OCI-LY7 (cell line): Measurements from ENCODE around the gene TNFSF15. TPM values are rescaled to one million over a fixed set of nuclear protein-coding genes. Genes with fewer than 3 reads are reported as not detected.

Source experiments
- BruUV-seq: library from RNA; stranded (reverse); fragments of 400-500 nt; replicated peaks from 2 replicates; lab custom pipeline; 2021; lab: Mats Ljungman, UMichigan
- CTCF ChIA-PET: fragments of 300-600 bp; sonication (Branson Sonifier 250); formaldehyde crosslinking; loops from one replicate; lab custom pipeline; 2022; ENCODE audit warnings: antibody characterized with exemption; ENCODE audit not compliant: unreplicated experiment; lab: Charles Lee
- POLR2A ChIA-PET: fragments of 300-600 bp; sonication (Branson Sonifier 250); formaldehyde crosslinking; loops from one replicate; lab custom pipeline; 2022; ENCODE audit warnings: antibody characterized with exemption; lab: Charles Lee
- DNase-seq: peaks from one replicate; pipeline ENCODE4 v3.0.0-alpha.2; 2015; ENCODE audit warnings: low spot score
- H2AFZ ChIP-seq: fragments of 200-600 bp; sonication (generic), shearing (Covaris generic); 2 replicates; pipeline ENCODE4 v1.6.1; 2014; ENCODE audit warnings: mild to moderate bottlenecking, antibody characterized with exemption, low read length, moderate library complexity
- H3K27ac ChIP-seq: fragments of 200-600 bp; sonication (generic); 2 replicates; pipeline ENCODE4 v1.5.1; 2014; ENCODE audit warnings: mixed run types, low read depth, mild to moderate bottlenecking, moderate library complexity, low read length, inconsistent platforms; ENCODE audit not compliant: poor library complexity, severe bottlenecking
- H3K36me3 ChIP-seq: fragments of 200-600 bp; sonication (generic); 2 replicates; pipeline ENCODE4 v1.6.1; 2014; ENCODE audit warnings: mild to moderate bottlenecking, antibody characterized with exemption, low read length, moderate library complexity, mixed read lengths; ENCODE audit not compliant: insufficient read depth
- H3K4me1 ChIP-seq: fragments of 200-600 bp; sonication (generic); 2 replicates; pipeline ENCODE4 v1.5.1; 2014; ENCODE audit warnings: mild to moderate bottlenecking, low read length; ENCODE audit not compliant: insufficient read depth, poor library complexity, severe bottlenecking
- H3K4me2 ChIP-seq: fragments of 200-600 bp; sonication (generic); 2 replicates; pipeline ENCODE4 v1.6.1; 2014; ENCODE audit warnings: mild to moderate bottlenecking, low read length
- H3K4me3 ChIP-seq: fragments of 200-600 bp; sonication (generic); 2 replicates; pipeline ENCODE4 v1.5.1; 2014; ENCODE audit warnings: mild to moderate bottlenecking, low read depth, low read length; ENCODE audit not compliant: poor library complexity, severe bottlenecking
- H3K79me2 ChIP-seq: fragments of 200-600 bp; sonication (generic); 2 replicates; pipeline ENCODE4 v1.6.1; 2016; ENCODE audit warnings: low read depth, mild to moderate bottlenecking, low read length, moderate library complexity, mixed read lengths; ENCODE audit not compliant: insufficient read depth
- H3K9me2 ChIP-seq: fragments of 200-600 bp; sonication (generic); 2 replicates; pipeline ENCODE4 v1.6.1; 2016; ENCODE audit warnings: mild to moderate bottlenecking, low read length, mixed read lengths; ENCODE audit not compliant: insufficient read depth
- H3K9me3 ChIP-seq: fragments of 200-600 bp; sonication (generic); 2 replicates; pipeline ENCODE4 v1.6.1; 2014; ENCODE audit warnings: mild to moderate bottlenecking, mixed run types, low read length, mixed read lengths
- H4K20me1 ChIP-seq: fragments of 200-600 bp; sonication (generic); 2 replicates; pipeline ENCODE4 v1.6.1; 2014; ENCODE audit warnings: mild to moderate bottlenecking, antibody characterized with exemption, low read length, moderate library complexity, mixed read lengths; ENCODE audit not compliant: insufficient read depth
- EZH2phosphoT487 ChIP-seq: fragments of 200-600 bp; sonication (generic); IDR thresholded peaks from 2 replicates; pipeline ENCODE4 v1.6.1; 2018; ENCODE audit warnings: low read depth, borderline replicate concordance, mild to moderate bottlenecking, mixed run types, antibody characterized with exemption, low read length, moderate library complexity, mixed read lengths
- intact Hi-C: fragments of 100-400 bp; cut with micrococcal nuclease; formaldehyde crosslinking; loops from one replicate; pipeline ENCODE4 v1.10.0; 2022; ENCODE audit not compliant: unreplicated experiment
- total RNA-seq, 2 experiments: library from RNA; depleted of rRNA in 1 of 2; stranded (reverse); fragments of >200 nt in 1 of 2; shearing (Covaris generic) in 1 of 2; gene quantifications; 2 replicates each; pipeline ENCODE4 v1.2.3, GENCODE V29; 2014 to 2022
- TF ChIP-seq, protein P1 (sequence below): fragments of 200-600 bp; sonication (generic); conservative IDR thresholded peaks from 2 replicates; pipeline ENCODE4 v1.5.1; 2014; ENCODE audit warnings: mild to moderate bottlenecking, antibody characterized with exemption, low read length, moderate library complexity, mixed read lengths

TNFSF15 gene
- total RNA-seq, 2 experiments from 2014 or later: 0.23 TPM; not detected in 1

DNA sequence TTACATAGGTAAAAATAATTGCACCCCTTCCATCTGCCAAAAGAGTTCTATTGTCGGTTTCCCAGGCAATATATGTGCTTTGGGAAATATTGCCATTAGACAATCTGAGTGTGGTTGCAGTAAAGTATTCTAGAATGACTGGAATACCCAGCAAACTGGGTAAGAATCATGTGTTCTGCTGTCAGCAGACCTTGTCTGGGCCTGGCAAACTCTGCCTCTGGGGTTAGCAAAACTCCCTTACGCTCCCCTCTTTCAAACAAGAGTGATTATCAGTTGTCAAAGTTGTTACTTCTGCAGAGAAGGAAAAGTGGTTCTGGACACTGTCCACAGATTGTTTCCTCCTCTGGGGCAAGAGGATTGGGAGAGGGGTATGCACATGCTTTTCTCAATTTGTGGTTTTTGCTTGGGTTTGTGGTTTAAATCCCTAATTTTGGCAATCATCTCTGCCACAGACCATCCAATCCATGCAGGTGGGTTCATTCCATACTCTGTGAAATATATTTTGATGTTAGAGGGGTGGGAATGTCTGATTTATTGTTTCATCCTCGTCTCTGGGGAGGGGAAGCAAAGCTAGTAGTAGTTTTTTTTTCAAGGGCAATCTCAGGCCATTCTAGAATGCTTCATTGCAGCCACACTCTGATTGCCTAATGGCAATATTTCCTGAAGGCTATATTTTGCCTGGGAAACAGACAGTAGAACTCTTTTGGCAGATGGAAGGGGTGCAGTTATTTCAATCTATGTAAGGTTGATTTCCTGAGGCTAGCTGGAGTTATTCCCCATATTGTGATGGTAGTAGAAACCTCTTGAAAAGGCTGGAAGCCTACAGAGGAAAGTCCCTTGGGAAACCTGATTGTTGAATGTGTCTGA, 24.0 kb upstream of the TNFSF15 start:
- TF ChIP-seq EZH2phosphoT487: no peak
- TF ChIP-seq, protein P1, sequence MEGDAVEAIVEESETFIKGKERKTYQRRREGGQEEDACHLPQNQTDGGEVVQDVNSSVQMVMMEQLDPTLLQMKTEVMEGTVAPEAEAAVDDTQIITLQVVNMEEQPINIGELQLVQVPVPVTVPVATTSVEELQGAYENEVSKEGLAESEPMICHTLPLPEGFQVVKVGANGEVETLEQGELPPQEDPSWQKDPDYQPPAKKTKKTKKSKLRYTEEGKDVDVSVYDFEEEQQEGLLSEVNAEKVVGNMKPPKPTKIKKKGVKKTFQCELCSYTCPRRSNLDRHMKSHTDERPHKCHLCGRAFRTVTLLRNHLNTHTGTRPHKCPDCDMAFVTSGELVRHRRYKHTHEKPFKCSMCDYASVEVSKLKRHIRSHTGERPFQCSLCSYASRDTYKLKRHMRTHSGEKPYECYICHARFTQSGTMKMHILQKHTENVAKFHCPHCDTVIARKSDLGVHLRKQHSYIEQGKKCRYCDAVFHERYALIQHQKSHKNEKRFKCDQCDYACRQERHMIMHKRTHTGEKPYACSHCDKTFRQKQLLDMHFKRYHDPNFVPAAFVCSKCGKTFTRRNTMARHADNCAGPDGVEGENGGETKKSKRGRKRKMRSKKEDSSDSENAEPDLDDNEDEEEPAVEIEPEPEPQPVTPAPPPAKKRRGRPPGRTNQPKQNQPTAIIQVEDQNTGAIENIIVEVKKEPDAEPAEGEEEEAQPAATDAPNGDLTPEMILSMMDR: no peak
- Histone ChIP-seq H3K4me1 (no peaks in the 10 kb centered on the region), H3K79me2 (no peaks in the 10 kb centered on the region), H3K4me3 (no peak overlapping the region), H3K9me3 (no peaks in the 10 kb centered on the region), H2AFZ (no peak overlapping the region), H4K20me1 (no peaks in the 10 kb centered on the region), H3K27ac (no peak overlapping the region), H3K4me2 (no peak overlapping the region), H3K36me3 (no peaks in the 10 kb centered on the region), H3K9me2 (no peaks in the 10 kb centered on the region)
- CTCF ChIA-PET: no interaction called here
- DNase-seq: no peak
- intact Hi-C loops: no loop called here
- BruUV-seq: no TSS peak
- POLR2A ChIA-PET: no interaction called here

DNA sequence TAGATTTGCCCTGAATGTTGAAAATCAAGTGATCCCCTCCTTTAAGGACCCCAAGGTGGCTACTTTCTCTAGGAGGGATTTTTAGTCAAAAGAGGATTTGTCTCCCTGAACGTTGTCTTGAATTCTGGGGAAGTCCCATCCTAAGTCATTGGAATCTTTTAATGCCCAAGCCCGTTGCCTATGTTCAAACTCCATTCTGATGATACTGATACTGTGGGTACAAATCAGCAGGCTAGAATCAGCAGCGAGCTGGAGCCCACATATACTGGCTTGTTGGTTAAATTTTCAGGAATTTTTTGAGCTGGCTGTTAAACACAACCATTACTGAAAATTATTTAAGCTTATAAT, 22.4 kb upstream of the TNFSF15 start:
- Histone ChIP-seq H4K20me1 (no peaks in the 10 kb centered on the region), H3K4me3 (no peak overlapping the region), H3K9me2 (no peaks in the 10 kb centered on the region), H3K9me3 (no peaks in the 10 kb centered on the region), H3K4me1 (no peaks in the 10 kb centered on the region), H2AFZ (no peak overlapping the region), H3K4me2 (no peak overlapping the region), H3K79me2 (no peaks in the 10 kb centered on the region), H3K27ac (no peak overlapping the region), H3K36me3 (no peaks in the 10 kb centered on the region)
- TF ChIP-seq EZH2phosphoT487: no peak
- TF ChIP-seq, protein P1: no peak
- ChIA-PET CTCF (no interaction called here), POLR2A (interaction anchor here (1.0 kb wide), 1 partner anchor 12 kb away, joined by 3 read pairs; no protein-coding TSS in a partner anchor)
- no TSS peak for BruUV-seq
- no peak for DNase-seq
- intact Hi-C loops: no loop called here

DNA sequence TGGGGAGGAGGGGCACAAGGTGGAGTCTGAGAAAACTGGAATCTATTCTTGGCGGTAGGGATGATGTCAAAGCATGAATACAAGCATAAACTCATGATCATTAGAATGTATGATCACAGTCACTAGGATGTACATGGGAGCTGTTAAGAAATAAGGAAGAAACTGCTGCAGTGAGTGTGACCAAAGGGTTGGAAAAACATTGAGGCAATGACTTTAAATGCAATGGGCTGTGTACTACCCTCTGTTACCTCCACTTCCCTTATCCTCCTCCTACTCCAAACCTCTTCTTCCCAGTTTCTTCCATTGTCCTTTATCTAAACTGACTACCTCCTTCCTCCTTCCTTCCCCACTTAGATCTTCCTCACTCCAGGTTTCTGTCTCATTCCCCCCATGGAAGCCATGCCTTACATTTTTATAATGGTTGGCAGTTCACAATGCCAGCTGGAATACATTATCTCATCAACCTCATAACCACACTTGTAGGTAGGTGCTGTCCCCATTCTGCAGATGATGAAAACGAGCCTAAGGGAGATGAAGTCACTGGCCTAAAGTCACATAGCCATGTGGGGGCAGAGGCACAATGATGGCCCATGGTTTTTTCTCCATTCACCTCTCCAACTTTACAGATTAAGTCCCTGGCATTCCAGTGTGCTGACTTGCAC, 21.9 kb upstream of the TNFSF15 start:
- H3K79me2 ChIP-seq: no peaks in the 10 kb centered on the region
- ChIA-PET CTCF (no interaction called here), POLR2A (interaction anchor here (1.0 kb wide), 1 partner anchor 12 kb away, joined by 3 read pairs; no protein-coding TSS in a partner anchor)
- H3K4me1 ChIP-seq: no peaks in the 10 kb centered on the region
- no peak overlapping the region for H3K27ac ChIP-seq
- H3K9me3 ChIP-seq: no peaks in the 10 kb centered on the region
- DNase-seq: no peak
- no peaks in the 10 kb centered on the region for H3K36me3 ChIP-seq
- no peak overlapping the region for H3K4me2 ChIP-seq
- no peaks in the 10 kb centered on the region for H4K20me1 ChIP-seq
- H3K4me3 ChIP-seq: no peak overlapping the region
- no peak overlapping the region for H2AFZ ChIP-seq
- no TSS peak for BruUV-seq
- H3K9me2 ChIP-seq: no peaks in the 10 kb centered on the region
- TF ChIP-seq, protein P1: no peak
- no peak for TF ChIP-seq EZH2phosphoT487
- intact Hi-C loops: no loop called here
